Fibroblast of lung (primary cell): Measurements from ENCODE around the gene DLGAP1.

Experiments
- EZH2 ChIP-seq: IDR thresholded peaks from 2 replicates; pipeline ENCODE4 v1.5.1; 2012; ENCODE audit warnings: low read length, control low read depth, mild to moderate bottlenecking; ENCODE audit errors: missing control alignments
- TF ChIP-seq, protein P1 (sequence below), 2 donors: IDR thresholded peaks in 1 of 2; conservative IDR thresholded peaks in 1 of 2; 1 replicate in 1 of 2; 2 replicates in 1 of 2; pipeline ENCODE4 v1.5.1; 2011 to 2012; ENCODE audit warnings: low read length in 2 of 2, control low read depth in 1 of 2, inconsistent platforms in 1 of 2, low read depth in 1 of 2, mild to moderate bottlenecking in 1 of 2

DNA sequence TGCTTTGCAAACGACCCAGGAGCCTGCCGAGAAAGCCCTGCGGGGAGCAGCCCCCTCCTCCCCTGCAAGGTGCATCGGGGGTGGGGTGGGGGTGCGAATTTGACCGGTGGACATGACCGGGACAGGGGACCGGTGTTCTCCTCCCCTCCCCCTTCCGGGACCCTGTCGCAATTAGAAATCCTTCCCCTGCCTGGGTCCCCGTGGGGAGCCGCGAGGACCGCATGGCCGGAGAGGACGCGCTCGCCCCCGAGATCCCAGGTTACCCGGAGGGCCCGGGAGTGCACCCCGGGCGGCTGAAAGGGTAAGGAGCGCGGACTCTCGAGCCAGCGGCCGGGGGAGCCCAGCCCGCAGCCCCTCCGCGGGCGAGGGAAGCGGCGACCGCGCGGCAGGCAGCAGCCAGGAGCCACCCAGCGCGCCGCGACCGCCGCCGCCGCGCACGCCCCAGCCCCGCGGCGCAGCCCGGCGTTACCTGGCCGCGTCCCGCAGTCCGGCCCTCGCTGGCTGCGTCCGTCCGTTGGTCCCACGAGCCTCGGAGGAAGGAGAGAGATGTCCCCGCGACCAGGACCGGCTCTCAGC lies 482 bp downstream of the DLGAP1 start:
- TF ChIP-seq, protein P1, sequence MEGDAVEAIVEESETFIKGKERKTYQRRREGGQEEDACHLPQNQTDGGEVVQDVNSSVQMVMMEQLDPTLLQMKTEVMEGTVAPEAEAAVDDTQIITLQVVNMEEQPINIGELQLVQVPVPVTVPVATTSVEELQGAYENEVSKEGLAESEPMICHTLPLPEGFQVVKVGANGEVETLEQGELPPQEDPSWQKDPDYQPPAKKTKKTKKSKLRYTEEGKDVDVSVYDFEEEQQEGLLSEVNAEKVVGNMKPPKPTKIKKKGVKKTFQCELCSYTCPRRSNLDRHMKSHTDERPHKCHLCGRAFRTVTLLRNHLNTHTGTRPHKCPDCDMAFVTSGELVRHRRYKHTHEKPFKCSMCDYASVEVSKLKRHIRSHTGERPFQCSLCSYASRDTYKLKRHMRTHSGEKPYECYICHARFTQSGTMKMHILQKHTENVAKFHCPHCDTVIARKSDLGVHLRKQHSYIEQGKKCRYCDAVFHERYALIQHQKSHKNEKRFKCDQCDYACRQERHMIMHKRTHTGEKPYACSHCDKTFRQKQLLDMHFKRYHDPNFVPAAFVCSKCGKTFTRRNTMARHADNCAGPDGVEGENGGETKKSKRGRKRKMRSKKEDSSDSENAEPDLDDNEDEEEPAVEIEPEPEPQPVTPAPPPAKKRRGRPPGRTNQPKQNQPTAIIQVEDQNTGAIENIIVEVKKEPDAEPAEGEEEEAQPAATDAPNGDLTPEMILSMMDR (conservative IDR thresholded peaks at IDR 0.05 in 1 of 2, IDR thresholded peaks at IDR 0.05 in 1 of 2; ENCODE audit: low read depth in 1 of 2, low read length in 2 of 2): no peak
- no peak for TF ChIP-seq EZH2
